Activated CD4-positive, alpha-beta T cell treated with anti-CD3 and anti-CD28 coated beads, Interleukin-2, amount 10 ng/mL, durations not matched to agents 24 days and 14 days (primary cell): Measurements from ENCODE around the gene PTAR1. TPM values are rescaled to one million over a fixed set of nuclear protein-coding genes. Genes with fewer than 3 reads are reported as not detected.
A peak's percentile ranks its signal among the peaks of the same experiment; 100 is the strongest.

Experiments
- DNase-seq: peaks from one replicate; pipeline ENCODE4 v3.0.0; 2022
- H3K27ac Mint-ChIP-seq: one replicate; pipeline ENCODE4 v1.8.0; 2022; ENCODE audit warnings: mild to moderate bottlenecking, mixed read lengths
- H3K27me3 Mint-ChIP-seq: one replicate; pipeline ENCODE4 v1.8.0; 2022; ENCODE audit warnings: mixed read lengths
- H3K36me3 Mint-ChIP-seq: one replicate; pipeline ENCODE4 v1.8.0; 2022; ENCODE audit warnings: low read depth, mild to moderate bottlenecking, mixed read lengths
- H3K4me1 Mint-ChIP-seq: one replicate; pipeline ENCODE4 v1.8.0; 2021; ENCODE audit warnings: mixed read lengths
- H3K4me3 Mint-ChIP-seq: one replicate; pipeline ENCODE4 v1.8.0; 2022; ENCODE audit warnings: mild to moderate bottlenecking, moderate library complexity, mixed read lengths
- H3K9me3 Mint-ChIP-seq: one replicate; pipeline ENCODE4 v1.8.0; 2021; ENCODE audit warnings: mixed read lengths
- intact Hi-C: fragments of 100-400 bp; cut with micrococcal nuclease; formaldehyde crosslinking; loops from one replicate; pipeline ENCODE4 v1.15.1; 2023
- total RNA-seq: library from RNA; stranded (reverse); gene quantifications from 2 replicates; pipeline ENCODE4 v1.2.3, GENCODE V29; 2022

Gene PTAR1
- total RNA-seq, 1 donor from 2014 or later: 56.1 TPM

DNA sequence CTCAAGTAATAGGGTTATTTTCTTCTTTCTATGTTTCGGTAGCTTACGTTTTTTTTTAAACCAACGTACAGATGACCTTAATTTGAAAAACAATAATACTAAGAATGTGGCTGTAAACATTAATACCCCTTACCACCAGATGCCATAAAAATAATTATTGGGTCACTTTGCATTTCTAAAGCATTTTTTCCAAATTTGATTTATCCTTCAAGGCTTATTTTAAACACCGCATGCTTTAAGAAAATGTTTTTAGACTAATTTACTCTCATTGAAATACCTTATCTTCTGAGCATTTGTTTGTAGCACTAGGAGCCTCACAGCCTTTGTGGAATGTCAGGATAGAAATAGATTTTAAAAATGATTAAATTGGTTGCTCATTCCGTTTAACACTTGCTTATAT lies 81.9 kb downstream of the PTAR1 start:
- Mint-ChIP-seq H3K36me3 (no peaks in the 10 kb centered on the region), H3K4me1 (peaks cover 8% of the 10 kb centered on the region), H3K9me3 (no peaks in the 10 kb centered on the region), H3K4me3 (no peak overlapping the region), H3K27me3 (peaks cover 30% of the 10 kb centered on the region), H3K27ac (no peak overlapping the region)
- no peak for DNase-seq
- intact Hi-C loops: loop anchor here (10.0 kb wide), 1 partner anchor 577 kb away; the partner anchor contains the start of gene SMC5

GRCh38 chr9:69675563-69675962 lies 84.2 kb downstream of the PTAR1 start:
- peaks cover 15% of the 10 kb centered on the region for H3K4me1 Mint-ChIP-seq
- peaks cover 45% of the 10 kb centered on the region for H3K27me3 Mint-ChIP-seq
- no peaks in the 10 kb centered on the region for H3K36me3 Mint-ChIP-seq
- H3K27ac Mint-ChIP-seq: no peak overlapping the region
- no peaks in the 10 kb centered on the region for H3K9me3 Mint-ChIP-seq
- DNase-seq: no peak
- intact Hi-C loops: loop anchor here (10.0 kb wide), 1 partner anchor 579 kb away; the partner anchor contains the start of gene SMC5
- no peak overlapping the region for H3K4me3 Mint-ChIP-seq

GRCh38 chr9:69674716-69675438 lies 84.9 kb downstream of the PTAR1 start:
- H3K4me3 Mint-ChIP-seq: no peak overlapping the region

DNA sequence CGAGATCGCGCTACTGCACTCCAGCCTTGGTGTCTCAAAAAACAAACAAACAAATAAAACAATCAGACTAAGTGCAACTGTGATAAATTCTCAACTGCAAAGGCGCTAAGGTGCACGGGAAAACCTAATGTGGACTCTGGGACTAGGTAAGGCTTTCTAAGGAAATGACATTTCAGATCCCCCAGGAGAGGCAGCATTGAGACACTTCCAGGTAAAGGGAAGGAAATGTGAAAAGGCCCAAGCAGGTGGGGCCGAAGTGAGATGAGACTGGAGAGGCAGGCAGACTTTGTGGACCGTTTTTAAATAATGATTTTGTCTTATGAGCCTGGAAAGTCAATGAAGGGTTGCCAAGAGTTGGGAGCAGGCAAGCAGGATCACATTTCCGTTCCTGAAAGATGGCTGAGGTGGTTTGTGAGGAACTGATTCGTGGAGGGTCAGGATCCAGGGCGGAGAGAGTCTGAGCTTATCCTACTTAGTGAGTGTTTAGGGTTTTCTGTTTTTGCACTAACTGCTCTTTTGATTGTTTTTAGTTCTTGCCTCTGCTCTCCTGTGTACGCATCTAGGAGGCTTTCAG lies 85.6 kb downstream of the PTAR1 start:
- Mint-ChIP-seq H3K27me3 (peaks cover 49% of the 10 kb centered on the region), H3K4me1 (peaks cover 15% of the 10 kb centered on the region), H3K27ac (no peak overlapping the region), H3K9me3 (no peaks in the 10 kb centered on the region), H3K4me3 (no peak overlapping the region), H3K36me3 (no peaks in the 10 kb centered on the region)
- intact Hi-C loops: loop anchor here (5.0 to 10.0 kb wide), 3 partner anchors 252 to 793 kb away; partner anchors contain the start of gene SMC5
- DNase-seq: no peak

More at GRCh38 chr9:69674716-69675438, 84.9 kb downstream of the PTAR1 start:
- Mint-ChIP-seq H3K9me3 (no peaks in the 10 kb centered on the region), H3K27me3 (peaks cover 51% of the 10 kb centered on the region), H3K36me3 (no peaks in the 10 kb centered on the region), H3K27ac (no peak overlapping the region), H3K4me1 (peaks cover 15% of the 10 kb centered on the region)
- no peak for DNase-seq
- intact Hi-C loops: loop anchor here (5.0 to 10.0 kb wide), 3 partner anchors 253 to 792 kb away; partner anchors contain the start of gene SMC5

DNA sequence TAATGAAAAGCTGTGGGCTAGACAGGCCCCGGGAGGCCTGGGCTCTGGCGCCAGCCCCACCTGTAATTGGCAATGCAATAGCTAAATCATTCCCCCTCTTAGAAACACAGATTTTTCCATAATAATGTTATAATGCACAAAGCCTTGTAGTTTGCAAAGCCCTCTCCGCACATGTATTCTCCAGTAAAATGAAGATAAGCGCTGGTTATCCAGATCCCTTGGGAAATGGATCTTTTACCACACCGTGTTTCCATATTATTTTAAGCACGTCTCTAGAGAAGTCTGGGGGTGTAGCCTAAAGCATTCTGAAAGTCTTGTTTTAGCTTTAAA lies 86.5 kb downstream of the PTAR1 start:
- no peak for DNase-seq
- Mint-ChIP-seq H3K36me3 (no peaks in the 10 kb centered on the region), H3K27me3 (peaks cover 43% of the 10 kb centered on the region), H3K4me1 (peaks cover 15% of the 10 kb centered on the region), H3K9me3 (no peaks in the 10 kb centered on the region), H3K27ac (no peak overlapping the region), H3K4me3 (peak overlapping the region; percentile 86)
- intact Hi-C loops: loop anchor here (1.0 to 10.0 kb wide), 5 partner anchors 205 to 794 kb away; partner anchors contain the start of gene SMC5

GRCh38 chr9:69672596-69673310 lies 87.1 kb downstream of the PTAR1 start:
- Mint-ChIP-seq H3K27me3 (peaks cover 43% of the 10 kb centered on the region), H3K27ac (peak overlapping the region; percentile 43)

DNA sequence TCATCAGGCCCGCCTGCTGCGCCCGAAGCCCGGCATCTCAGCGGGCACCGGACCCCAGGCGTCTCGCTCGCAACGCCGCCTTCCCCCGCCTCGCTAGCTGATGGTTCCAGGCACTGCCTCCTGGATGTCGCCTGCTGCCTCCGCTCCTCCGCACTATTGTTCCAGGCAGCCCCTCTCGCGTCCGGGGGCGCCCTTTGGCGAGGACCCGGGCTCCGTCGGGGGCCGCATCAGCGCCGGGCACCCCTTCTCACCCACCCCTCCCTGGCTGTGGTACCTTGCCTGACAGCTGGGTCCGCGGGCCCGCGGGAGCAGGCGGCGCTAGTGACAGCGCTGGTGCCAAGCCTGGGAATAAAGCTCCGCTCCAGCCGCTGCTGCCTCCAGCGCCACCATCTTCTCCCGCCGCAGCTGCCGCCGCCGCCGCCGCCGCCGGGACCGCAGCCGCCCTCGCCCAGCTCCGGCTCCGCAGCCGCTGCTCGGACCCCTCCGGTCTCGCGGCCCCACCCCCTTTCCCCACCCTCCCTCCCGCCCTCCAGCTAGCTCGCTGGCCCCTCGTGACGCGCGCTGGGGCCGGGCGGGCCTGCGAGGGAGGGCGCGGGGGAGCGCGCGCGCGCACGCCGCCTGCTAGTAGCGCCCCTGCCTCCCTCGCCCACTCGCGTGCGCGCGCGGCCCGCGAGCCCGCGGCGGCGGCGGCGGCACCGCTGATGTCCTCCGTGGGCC lies 87.8 kb downstream of the PTAR1 start, which contains the start of gene APBA1:
Gene APBA1, minus strand, starts transcription at position 493 of the 717 bp plus-strand sequence.
- peak within 1 kb of the TSS; percentile 43 for H3K27ac Mint-ChIP-seq
- peaks cover 42% of the 10 kb centered on the region for H3K27me3 Mint-ChIP-seq
- intact Hi-C loops: loop anchor here (1.0 to 10.0 kb wide), 5 partner anchors 87 to 795 kb away; partner anchors contain the start of gene SMC5
- no peaks in the 10 kb centered on the region for H3K9me3 Mint-ChIP-seq
- DNase-seq: peak; percentile 82
- H3K4me3 Mint-ChIP-seq: peak within 1 kb of the TSS; percentile 86
- H3K36me3 Mint-ChIP-seq: no peaks in the 10 kb centered on the region
- peaks cover 15% of the 10 kb centered on the region for H3K4me1 Mint-ChIP-seq

More at GRCh38 chr9:69672596-69673310, 87.1 kb downstream of the PTAR1 start:
- Mint-ChIP-seq H3K36me3 (no peaks in the 10 kb centered on the region), H3K4me1 (peaks cover 15% of the 10 kb centered on the region), H3K9me3 (no peaks in the 10 kb centered on the region), H3K4me3 (peak overlapping the region; percentile 86)
- intact Hi-C loops: loop anchor here (1.0 to 10.0 kb wide), 6 partner anchors 87 to 795 kb away; partner anchors contain the start of gene SMC5
- DNase-seq: peak; percentile 92

GRCh38 chr9:69671311-69671878 lies 88.4 kb downstream of the PTAR1 start:
- intact Hi-C loops: loop anchor here (5.0 to 10.0 kb wide), 3 partner anchors 249 to 796 kb away; partner anchors contain the start of gene SMC5
- peaks cover 42% of the 10 kb centered on the region for H3K27me3 Mint-ChIP-seq
- peak overlapping the region; percentile 63 for H3K4me3 Mint-ChIP-seq
- H3K27ac Mint-ChIP-seq: no peak overlapping the region
- H3K9me3 Mint-ChIP-seq: no peaks in the 10 kb centered on the region
- H3K4me1 Mint-ChIP-seq: peaks cover 15% of the 10 kb centered on the region
- no peaks in the 10 kb centered on the region for H3K36me3 Mint-ChIP-seq
- no peak for DNase-seq

GRCh38 chr9:69667306-69667705 lies 92.5 kb downstream of the PTAR1 start:
- no peak for DNase-seq
- Mint-ChIP-seq H3K27me3 (peaks cover 41% of the 10 kb centered on the region), H3K27ac (no peak overlapping the region), H3K36me3 (no peaks in the 10 kb centered on the region), H3K4me3 (no peak overlapping the region), H3K4me1 (peaks cover 6% of the 10 kb centered on the region), H3K9me3 (no peaks in the 10 kb centered on the region)
- intact Hi-C loops: no loop called here

DNA sequence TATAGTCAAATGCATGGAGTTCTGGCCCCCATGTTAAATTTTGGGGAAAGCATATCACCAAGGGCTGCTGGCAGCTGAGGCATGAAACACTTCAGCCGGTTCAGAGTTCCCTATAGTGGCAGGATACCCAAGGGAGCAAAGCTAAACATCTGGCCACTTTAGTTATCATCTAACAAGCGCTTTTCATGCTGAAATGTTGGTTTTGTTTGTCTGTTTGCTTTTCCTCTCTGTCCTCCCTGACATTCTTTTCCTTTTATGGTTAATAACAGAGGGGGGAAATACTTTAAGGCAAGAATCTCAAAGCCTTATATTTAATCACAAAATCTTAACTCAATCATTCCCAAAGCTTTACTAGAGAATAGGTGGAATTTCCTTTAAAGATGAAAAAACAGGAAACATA lies 99.5 kb downstream of the PTAR1 start:
- no peak overlapping the region for H3K27ac Mint-ChIP-seq
- no peaks in the 10 kb centered on the region for H3K4me1 Mint-ChIP-seq
- intact Hi-C loops: no loop called here
- no peaks in the 10 kb centered on the region for H3K36me3 Mint-ChIP-seq
- DNase-seq: no peak
- no peaks in the 10 kb centered on the region for H3K9me3 Mint-ChIP-seq
- no peak overlapping the region for H3K4me3 Mint-ChIP-seq
- peaks cover 33% of the 10 kb centered on the region for H3K27me3 Mint-ChIP-seq
